ENCODE results near the gene DPP6. TPM values are rescaled to one million over a fixed set of nuclear protein-coding genes. Genes with fewer than 3 reads are reported as not detected.

DPP6 gene
- total RNA-seq, 3 donors from 2014 or later = 0.59 to 0.98 TPM; not detected in 1

DNA sequence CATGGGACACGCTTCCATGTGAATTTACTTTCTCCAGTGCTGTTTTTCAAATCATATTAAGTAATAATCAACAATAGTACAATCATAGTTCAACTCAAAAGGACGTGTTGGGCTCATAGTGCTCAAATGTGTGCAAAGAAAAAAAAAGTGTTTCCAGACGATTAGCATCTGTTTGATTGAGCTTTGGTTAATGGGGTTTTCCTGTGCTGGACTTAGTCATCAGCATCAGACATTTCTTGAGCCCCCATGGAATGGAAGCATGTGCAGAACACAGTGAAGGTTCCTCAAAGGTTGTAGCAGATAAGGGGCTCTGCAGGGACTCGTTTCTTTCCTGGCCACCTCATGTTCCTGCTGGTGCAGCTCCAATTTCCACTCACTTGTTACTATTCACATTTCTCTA, 716.8 kb downstream of the DPP6 start:
- H3K4me1 ChIP-seq = no peaks in the 10 kb centered on the region
- no peak overlapping the region for H3K4me3 ChIP-seq
- no peaks in the 10 kb centered on the region for H3K27me3 ChIP-seq
- H3K36me3 ChIP-seq = no peaks in the 10 kb centered on the region
- H3K9me3 ChIP-seq = no peaks in the 10 kb centered on the region
- intact Hi-C loops (cut with DNase I; ENCODE audit: low total_unique reads) = no loop called here
- TF ChIP-seq POLR2A (IDR thresholded peaks at IDR 0.05) = no peak
- TF ChIP-seq POLR2AphosphoS5 (IDR thresholded peaks at IDR 0.05) = no peak
- TF ChIP-seq, protein P1, sequence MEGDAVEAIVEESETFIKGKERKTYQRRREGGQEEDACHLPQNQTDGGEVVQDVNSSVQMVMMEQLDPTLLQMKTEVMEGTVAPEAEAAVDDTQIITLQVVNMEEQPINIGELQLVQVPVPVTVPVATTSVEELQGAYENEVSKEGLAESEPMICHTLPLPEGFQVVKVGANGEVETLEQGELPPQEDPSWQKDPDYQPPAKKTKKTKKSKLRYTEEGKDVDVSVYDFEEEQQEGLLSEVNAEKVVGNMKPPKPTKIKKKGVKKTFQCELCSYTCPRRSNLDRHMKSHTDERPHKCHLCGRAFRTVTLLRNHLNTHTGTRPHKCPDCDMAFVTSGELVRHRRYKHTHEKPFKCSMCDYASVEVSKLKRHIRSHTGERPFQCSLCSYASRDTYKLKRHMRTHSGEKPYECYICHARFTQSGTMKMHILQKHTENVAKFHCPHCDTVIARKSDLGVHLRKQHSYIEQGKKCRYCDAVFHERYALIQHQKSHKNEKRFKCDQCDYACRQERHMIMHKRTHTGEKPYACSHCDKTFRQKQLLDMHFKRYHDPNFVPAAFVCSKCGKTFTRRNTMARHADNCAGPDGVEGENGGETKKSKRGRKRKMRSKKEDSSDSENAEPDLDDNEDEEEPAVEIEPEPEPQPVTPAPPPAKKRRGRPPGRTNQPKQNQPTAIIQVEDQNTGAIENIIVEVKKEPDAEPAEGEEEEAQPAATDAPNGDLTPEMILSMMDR (IDR thresholded peaks at IDR 0.05) = no peak
- no peak overlapping the region for H3K27ac ChIP-seq
- DNase-seq (ENCODE audit: low spot score in 2 of 2) = no peak

DNA sequence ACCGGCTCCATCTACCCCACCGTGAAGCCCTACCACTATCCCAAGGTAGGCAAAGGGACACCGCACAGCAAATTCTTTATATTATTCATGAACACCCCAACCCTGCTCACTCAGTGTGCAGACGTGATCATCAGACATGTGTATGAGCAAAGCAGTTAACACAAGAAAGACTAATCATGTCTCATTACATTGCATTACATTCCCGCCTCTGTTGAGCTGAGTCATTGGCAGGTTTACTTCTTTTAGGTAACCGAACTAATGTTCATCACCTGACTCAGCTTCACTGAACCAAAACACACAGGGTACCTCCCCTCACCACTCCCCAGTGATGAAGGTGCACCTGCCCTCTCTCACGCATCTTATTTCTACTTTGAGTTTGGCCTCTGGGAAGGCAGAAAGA, 717.3 kb downstream of the DPP6 start:
- no peaks in the 10 kb centered on the region for H3K9me3 ChIP-seq
- intact Hi-C loops (cut with DNase I; ENCODE audit: low total_unique reads) = no loop called here
- TF ChIP-seq, protein P1 (IDR thresholded peaks at IDR 0.05) = no peak
- TF ChIP-seq POLR2A (IDR thresholded peaks at IDR 0.05) = no peak
- TF ChIP-seq POLR2AphosphoS5 (IDR thresholded peaks at IDR 0.05) = no peak

DNA sequence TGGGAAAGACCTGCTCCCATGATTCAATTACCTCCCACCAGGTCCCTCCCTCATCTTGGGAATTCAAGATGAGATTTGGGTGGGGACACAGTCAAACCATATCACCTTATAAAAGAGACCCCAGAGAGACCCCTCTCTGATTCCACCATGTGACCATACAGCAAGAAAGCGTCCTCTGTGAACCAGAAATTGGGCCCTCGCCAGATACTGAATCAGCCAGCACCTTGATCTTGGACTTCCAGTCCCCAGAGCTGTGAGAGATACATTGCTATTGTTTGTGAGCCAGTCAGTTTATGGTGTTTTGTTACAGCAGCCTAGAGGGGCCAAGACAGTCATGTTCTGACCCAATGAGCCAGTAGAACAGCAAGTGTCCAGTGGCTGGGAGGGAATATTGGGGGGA, 718.2 kb downstream of the DPP6 start:
- Histone ChIP-seq H3K36me3 (no peaks in the 10 kb centered on the region), H3K4me3 (no peak overlapping the region), H3K27me3 (no peaks in the 10 kb centered on the region), H3K9me3 (no peaks in the 10 kb centered on the region), H3K4me1 (no peaks in the 10 kb centered on the region), H3K27ac (no peak overlapping the region)
- intact Hi-C loops (cut with DNase I; ENCODE audit: low total_unique reads) = no loop called here
- TF ChIP-seq, protein P1 (IDR thresholded peaks at IDR 0.05) = no peak
- TF ChIP-seq POLR2AphosphoS5 (IDR thresholded peaks at IDR 0.05) (no peak), POLR2A (IDR thresholded peaks at IDR 0.05) (no peak)
- DNase-seq (ENCODE audit: low spot score in 2 of 2) = no peak

More for the DNA sequence above, 717.3 kb downstream of the DPP6 start:
- no peak overlapping the region for H3K27ac ChIP-seq
- DNase-seq (ENCODE audit: low spot score in 2 of 2) = no peak
- no peak overlapping the region for H3K4me3 ChIP-seq
- no peaks in the 10 kb centered on the region for H3K4me1 ChIP-seq
- no peaks in the 10 kb centered on the region for H3K27me3 ChIP-seq
- no peaks in the 10 kb centered on the region for H3K36me3 ChIP-seq

DNA sequence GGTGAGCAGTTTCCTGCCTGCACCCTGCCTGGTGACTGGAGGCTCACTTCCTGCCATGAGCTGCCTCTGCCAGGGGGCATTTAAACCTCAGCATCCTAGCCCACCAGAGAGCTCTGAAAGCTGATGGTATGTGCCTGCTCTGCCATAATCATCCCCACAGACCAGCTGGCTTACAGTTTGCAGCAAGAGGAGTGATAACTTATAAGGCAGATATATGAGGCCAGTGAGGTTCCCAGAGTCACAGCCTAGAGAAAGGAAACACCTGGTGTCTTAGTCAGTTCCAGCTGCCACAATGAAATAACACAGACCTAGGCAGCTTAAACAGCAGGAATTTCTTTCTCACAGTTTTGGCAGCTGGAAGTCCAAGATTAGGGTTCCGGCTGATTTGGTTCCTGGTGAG, 718.8 kb downstream of the DPP6 start:
- H3K4me1 ChIP-seq = no peaks in the 10 kb centered on the region
- no peaks in the 10 kb centered on the region for H3K36me3 ChIP-seq
- DNase-seq (ENCODE audit: low spot score in 2 of 2) = no peak
- TF ChIP-seq, protein P1 (IDR thresholded peaks at IDR 0.05) = no peak
- TF ChIP-seq POLR2A (IDR thresholded peaks at IDR 0.05) (no peak), POLR2AphosphoS5 (IDR thresholded peaks at IDR 0.05) (no peak)
- intact Hi-C loops (cut with DNase I; ENCODE audit: low total_unique reads) = no loop called here
- H3K27ac ChIP-seq = no peak overlapping the region
- H3K4me3 ChIP-seq = no peak overlapping the region
- no peaks in the 10 kb centered on the region for H3K27me3 ChIP-seq
- no peaks in the 10 kb centered on the region for H3K9me3 ChIP-seq

DNA sequence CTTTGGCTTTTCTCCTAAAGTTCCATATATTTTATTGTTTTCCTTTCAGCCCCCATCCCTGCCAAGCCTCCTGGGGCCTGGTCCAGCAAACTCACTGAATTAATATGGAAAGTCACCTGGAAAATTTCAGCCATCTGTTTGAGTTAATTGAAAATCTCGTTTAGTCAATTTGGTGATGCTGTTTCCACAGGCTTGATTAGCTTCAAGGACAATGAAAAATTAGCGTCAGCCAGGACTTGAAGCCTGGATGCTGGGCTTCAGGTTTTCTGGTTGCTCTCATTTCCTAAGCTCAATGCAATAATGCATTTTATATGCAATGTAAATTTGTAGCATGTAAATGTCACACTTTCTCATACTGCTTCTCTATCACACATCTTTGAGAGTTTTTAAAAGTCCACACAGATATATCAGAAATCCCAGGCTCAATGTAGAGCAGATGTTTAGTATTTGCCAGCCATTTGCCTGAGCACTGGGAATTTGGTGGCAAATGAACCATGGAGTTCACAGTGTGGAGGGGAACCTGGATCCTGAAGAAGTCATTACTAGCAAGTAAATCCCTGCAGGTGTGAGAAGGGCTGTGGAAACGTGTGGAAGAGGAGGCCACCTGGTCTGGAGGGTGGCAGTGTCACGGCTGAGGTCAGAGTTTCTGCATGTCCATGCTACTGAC, 722.2 kb downstream of the DPP6 start:
- no peaks in the 10 kb centered on the region for H3K9me3 ChIP-seq
- intact Hi-C loops (cut with DNase I; ENCODE audit: low total_unique reads) = no loop called here

More for the DNA sequence above, 722.2 kb downstream of the DPP6 start:
- TF ChIP-seq POLR2A (IDR thresholded peaks at IDR 0.05) (no peak), POLR2AphosphoS5 (IDR thresholded peaks at IDR 0.05) (no peak)
- TF ChIP-seq, protein P1 (IDR thresholded peaks at IDR 0.05) = no peak
- no peak overlapping the region for H3K4me3 ChIP-seq
- H3K4me1 ChIP-seq = no peaks in the 10 kb centered on the region
- H3K27ac ChIP-seq = no peak overlapping the region
- no peaks in the 10 kb centered on the region for H3K36me3 ChIP-seq
- no peaks in the 10 kb centered on the region for H3K27me3 ChIP-seq
- DNase-seq (ENCODE audit: low spot score in 2 of 2) = no peak
